RWPE2 (cell line): Measurements from ENCODE around the gene SLC66A2.

Experiments used
- ATAC-seq: fragments of 200-7000 bp; cut with Tn5 transposase; 3 replicates; pipeline ENCODE4 v1.9.1; 2021; ENCODE audit warnings: low read depth
- DNase-seq: peaks from one replicate; pipeline ENCODE4 v3.0.0-alpha.2; 2020; ENCODE audit warnings: low spot score
- H3K27ac ChIP-seq: fragments of 450-650 bp; 2 replicates; pipeline ENCODE4 v1.5.1; 2017; ENCODE audit warnings: mild to moderate bottlenecking; ENCODE audit not compliant: poor library complexity, severe bottlenecking
- H3K27me3 ChIP-seq: fragments of 250-450 bp; sonication (Bioruptor Pico); 2 replicates; pipeline ENCODE4 v1.5.1; 2021; ENCODE audit warnings: mild to moderate bottlenecking, moderate library complexity; ENCODE audit not compliant: insufficient read depth, poor library complexity, severe bottlenecking
- H3K36me3 ChIP-seq: fragments of 250-450 bp; sonication (Bioruptor Pico); 2 replicates; pipeline ENCODE4 v1.5.1; 2020; ENCODE audit warnings: low read depth, mild to moderate bottlenecking, moderate library complexity
- H3K4me1 ChIP-seq: fragments of 250-450 bp; sonication (Bioruptor Pico); 2 replicates; pipeline ENCODE4 v1.5.1; 2021; ENCODE audit warnings: mild to moderate bottlenecking, moderate library complexity; ENCODE audit not compliant: insufficient read depth, poor library complexity, severe bottlenecking
- H3K4me3 ChIP-seq: fragments of 250-450 bp; sonication (Bioruptor Pico); 2 replicates; pipeline ENCODE4 v1.5.1; 2021; ENCODE audit warnings: mild to moderate bottlenecking, moderate library complexity; ENCODE audit not compliant: severe bottlenecking
- H3K9me3 ChIP-seq: fragments of 250-450 bp; sonication (Bioruptor Pico); 2 replicates; pipeline ENCODE4 v1.5.1; 2021; ENCODE audit warnings: mild to moderate bottlenecking, moderate library complexity; ENCODE audit not compliant: severe bottlenecking
- TF ChIP-seq, protein P1 (sequence below): fragments of 450-650 bp; IDR thresholded peaks from one replicate; pipeline ENCODE4 v1.5.1; 2017; ENCODE audit warnings: mild to moderate bottlenecking, moderate library complexity; ENCODE audit not compliant: poor library complexity, severe bottlenecking

SLC66A2 gene

DNA sequence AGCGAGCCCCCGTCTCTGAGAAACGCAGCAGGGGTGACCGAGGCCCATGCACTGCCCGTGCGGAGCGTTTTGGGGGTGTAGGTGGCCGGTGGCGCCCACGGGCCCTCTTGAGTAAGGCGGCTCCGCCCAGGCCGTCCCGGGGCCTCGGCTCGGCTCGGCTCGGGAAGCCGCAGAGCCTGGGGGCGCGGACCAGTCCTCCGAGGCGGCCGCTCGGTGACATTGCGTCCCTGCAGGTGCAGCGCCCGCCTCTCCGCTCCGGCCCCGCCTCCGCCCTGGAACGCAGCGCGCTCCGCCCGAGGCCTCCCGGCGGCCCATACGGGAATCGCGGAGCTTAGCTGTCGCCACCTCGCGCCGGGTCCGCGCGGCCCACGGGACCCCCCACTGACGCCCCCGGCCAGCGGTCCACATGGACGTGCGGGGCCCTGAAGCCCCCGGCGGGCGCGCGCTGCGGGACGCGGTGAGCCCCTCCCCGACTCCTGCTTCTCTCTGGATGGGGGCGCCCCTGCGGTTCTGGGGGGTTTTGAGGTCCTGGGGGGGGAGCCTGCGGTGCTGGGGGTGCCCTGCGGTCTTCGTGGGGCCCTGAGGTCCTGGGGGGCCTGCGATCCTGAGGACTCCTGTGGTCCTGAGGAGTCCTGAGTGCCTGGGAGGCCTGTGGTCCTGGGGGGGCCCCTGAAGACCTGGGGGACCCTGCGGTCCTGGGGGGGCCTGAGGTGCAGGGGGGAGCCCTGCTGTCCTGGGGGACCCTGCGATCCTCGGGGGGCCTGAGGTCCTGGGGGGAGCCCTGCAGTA lies 13.1 kb upstream of the SLC66A2 start, which contains the start of gene HSBP1L1:
Gene HSBP1L1, plus strand, starts transcription at position 314 of the 789 bp plus-strand sequence. Its CDS starts 93 bp downstream, at position 407.
- DNase-seq: no peak
- Histone ChIP-seq H3K27me3 (no peaks in the 10 kb centered on the region), H3K36me3 (peaks cover 19% of the 10 kb centered on the region), H3K9me3 (no peaks in the 10 kb centered on the region), H3K4me3 (peak within 1 kb of the TSS; percentile 57), H3K27ac (peak within 1 kb of the TSS; percentile 93), H3K4me1 (peaks cover 28% of the 10 kb centered on the region)
- TF ChIP-seq, protein P1, sequence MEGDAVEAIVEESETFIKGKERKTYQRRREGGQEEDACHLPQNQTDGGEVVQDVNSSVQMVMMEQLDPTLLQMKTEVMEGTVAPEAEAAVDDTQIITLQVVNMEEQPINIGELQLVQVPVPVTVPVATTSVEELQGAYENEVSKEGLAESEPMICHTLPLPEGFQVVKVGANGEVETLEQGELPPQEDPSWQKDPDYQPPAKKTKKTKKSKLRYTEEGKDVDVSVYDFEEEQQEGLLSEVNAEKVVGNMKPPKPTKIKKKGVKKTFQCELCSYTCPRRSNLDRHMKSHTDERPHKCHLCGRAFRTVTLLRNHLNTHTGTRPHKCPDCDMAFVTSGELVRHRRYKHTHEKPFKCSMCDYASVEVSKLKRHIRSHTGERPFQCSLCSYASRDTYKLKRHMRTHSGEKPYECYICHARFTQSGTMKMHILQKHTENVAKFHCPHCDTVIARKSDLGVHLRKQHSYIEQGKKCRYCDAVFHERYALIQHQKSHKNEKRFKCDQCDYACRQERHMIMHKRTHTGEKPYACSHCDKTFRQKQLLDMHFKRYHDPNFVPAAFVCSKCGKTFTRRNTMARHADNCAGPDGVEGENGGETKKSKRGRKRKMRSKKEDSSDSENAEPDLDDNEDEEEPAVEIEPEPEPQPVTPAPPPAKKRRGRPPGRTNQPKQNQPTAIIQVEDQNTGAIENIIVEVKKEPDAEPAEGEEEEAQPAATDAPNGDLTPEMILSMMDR: peak; percentile 22
- peak; percentile 62 for ATAC-seq

DNA sequence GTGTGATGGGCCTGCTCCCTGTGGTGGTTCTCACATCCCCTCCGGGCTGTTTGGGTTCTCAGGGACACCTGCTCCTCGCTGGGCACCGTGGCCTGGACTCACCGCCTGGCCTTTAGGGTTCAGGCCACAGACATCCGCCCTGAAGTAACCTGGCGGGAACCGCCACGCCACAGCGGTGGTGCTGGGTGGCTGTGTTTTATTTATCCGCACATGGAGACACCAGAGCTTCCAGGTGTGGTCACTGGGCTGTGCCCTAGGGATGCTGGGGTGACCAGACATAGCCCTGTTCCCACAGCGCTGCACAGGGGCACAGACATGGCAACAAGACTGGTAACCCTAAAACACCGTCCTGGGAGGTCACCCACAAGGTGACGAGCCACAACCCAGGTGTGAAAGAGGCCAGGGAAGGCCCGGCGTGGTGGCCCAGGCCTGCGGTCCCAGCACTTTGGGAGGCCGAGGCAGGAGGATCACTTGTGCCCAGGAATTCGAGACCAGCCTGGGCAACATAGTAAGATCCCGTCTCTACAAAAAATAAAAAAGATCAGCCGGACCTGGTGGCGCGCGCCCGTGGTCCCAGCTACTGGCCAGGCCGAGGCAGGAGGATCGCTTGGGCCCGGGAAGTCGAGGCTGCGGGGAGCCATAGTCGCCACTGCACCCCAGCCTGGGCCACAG lies 12.3 kb upstream of the SLC66A2 start:
- Histone ChIP-seq H3K4me1 (peaks cover 28% of the 10 kb centered on the region), H3K36me3 (peaks cover 19% of the 10 kb centered on the region), H3K27ac (peak overlapping the region; percentile 93), H3K9me3 (no peaks in the 10 kb centered on the region), H3K4me3 (peak overlapping the region; percentile 57), H3K27me3 (no peaks in the 10 kb centered on the region)
- ATAC-seq (no peak), DNase-seq (no peak)
- TF ChIP-seq, protein P1: no peak

DNA sequence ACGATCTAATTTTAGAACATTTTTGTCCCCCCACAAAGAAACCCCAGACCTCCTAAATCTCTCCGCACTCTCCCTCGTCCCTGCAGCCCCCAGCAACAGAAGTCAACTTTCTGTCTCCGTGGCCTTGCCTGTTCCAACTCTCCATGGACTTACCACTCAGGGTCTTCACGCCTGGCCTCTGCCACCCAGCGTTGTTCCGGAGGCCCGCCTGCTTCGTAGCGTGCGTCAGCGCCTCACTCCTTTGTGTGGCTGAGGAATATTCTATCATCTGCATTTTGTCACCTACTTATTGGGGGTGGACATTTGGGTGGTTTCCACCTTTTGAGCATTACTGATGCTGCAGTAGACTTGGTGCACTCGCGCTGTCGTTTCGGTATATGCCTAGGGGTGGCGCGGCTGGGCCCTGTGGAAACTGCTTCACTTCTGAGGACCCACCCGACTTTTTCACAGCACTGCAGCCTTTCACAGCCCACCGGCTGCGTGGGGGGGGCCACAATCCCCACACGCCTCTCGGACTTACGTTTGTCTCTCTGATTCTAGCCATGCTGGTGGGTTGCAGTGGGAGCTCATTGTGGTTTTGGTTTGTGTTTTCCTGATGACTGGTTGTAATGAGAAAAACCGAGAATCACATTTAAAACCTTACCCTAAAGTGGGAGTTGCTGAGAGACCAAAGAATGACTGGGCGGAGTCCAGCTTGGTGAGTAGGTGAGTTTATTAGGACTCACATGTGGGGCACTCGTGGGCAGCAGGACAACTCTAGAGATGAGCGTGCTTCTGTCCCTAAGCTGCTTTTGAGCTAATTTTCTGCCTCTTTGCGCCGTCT lies 11.6 kb upstream of the SLC66A2 start:
- Histone ChIP-seq H3K27ac (peak overlapping the region; percentile 38), H3K36me3 (peaks cover 13% of the 10 kb centered on the region; the same call in 1 of the 2 replicates), H3K9me3 (no peaks in the 10 kb centered on the region), H3K4me1 (peaks cover 28% of the 10 kb centered on the region), H3K4me3 (no peak overlapping the region), H3K27me3 (no peaks in the 10 kb centered on the region)
- no peak for ATAC-seq
- no peak for DNase-seq
- TF ChIP-seq, protein P1: no peak

DNA sequence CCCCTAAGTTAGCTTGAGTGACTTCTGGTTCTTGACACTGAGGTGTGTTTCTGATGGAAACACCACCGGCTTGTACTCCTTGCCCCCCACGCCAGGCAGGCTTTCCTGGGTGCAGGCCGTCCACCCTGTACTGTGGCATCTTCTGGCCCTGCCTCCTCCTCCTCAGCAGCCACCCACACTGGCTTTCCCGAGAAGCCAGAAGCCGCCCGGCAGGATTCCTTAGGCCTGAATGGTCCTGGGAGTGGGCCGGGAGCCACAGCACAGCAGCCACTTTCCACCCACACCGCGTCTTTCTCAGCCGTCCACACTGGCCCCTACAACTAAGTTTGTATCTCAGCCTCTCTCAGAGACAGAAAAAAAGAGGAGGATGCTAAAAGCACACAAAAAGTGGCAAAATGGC lies 10.9 kb upstream of the SLC66A2 start:
- ATAC-seq (peak; percentile 74), DNase-seq (no peak)
- TF ChIP-seq, protein P1: no peak
- Histone ChIP-seq H3K36me3 (peaks cover 5% of the 10 kb centered on the region; the same call in 1 of the 2 replicates), H3K4me3 (no peak overlapping the region), H3K9me3 (no peaks in the 10 kb centered on the region), H3K4me1 (peaks cover 28% of the 10 kb centered on the region), H3K27ac (peak overlapping the region; percentile 38), H3K27me3 (no peaks in the 10 kb centered on the region)
